ENCODE results near the gene RRP36. TPM values are rescaled to one million over a fixed set of nuclear protein-coding genes. Genes with fewer than 3 reads are reported as not detected.

The RRP36 gene
- total and polyA plus RNA-seq, 9 of the 15 experiments (the other 6 are each of a cell fraction or from before 2014, with no cell fraction given), result 27.6 to 150 (median 114) TPM

DNA sequence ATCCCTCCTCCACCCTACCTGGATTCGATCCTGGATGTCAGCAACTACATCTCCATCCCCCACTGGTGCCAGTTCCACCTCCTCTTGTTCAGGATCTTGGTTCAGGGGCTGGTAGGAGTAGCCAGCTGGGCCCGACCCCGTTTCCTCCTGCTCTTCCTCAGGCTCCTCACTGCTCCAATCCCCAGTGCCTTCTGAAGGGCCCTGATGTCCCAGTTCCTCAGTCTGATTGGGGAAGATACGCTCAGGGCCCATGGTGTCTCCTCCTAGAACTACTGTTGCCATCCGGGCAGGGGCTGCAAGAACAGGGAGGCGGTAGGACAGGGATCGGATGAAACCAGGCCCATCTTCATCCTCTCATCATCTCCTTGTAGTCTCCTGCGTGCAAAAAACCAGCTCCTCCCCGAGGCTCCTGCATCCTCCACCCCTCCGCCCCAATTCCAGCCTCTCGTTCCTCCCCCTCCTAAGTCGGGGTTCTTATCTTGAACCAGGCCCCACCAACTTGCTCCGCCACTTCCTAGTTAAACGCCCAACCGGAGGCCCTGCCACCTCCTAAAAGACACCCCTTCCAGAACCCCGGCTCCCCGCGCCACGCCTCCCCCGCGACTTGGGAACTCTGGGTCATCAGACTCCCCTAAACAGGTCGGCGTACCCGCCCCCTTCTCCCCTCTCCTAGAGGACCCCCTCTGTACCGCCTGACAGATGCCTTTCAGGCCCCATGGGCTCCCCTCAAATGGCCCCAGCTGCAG, 8.2 kb upstream of the RRP36 start (continued):
- no peak for TF ChIP-seq RBM17 (IDR thresholded peaks at IDR 0.05; ENCODE audit: borderline replicate concordance, low read depth, low read length)
- 0 out of 2 replicates have a peak, but pooled peaks have one; percentile 59 for TF ChIP-seq SMARCE1 (IDR thresholded peaks at IDR 0.05)
- no peak for TF ChIP-seq ZC3H8 (IDR thresholded peaks at IDR 0.05)
- TF ChIP-seq HDAC1 (IDR thresholded peaks at IDR 0.05), result peak in 1 of 2 experiments; percentile 86; a peak in 2 of 4 replicates
- TF ChIP-seq PHB (CRISPR knock-in tag; IDR thresholded peaks at IDR 0.05), result no peak
- no peak for TF ChIP-seq COPS2 (conservative IDR thresholded peaks at IDR 0.05)
- peak; percentile 22; the same call in 1 of the 2 replicates for TF ChIP-seq ERF (CRISPR knock-in tag; IDR thresholded peaks at IDR 0.05)
- TF ChIP-seq LCOR (CRISPR knock-in tag; IDR thresholded peaks at IDR 0.05), result no peak
- no peak for TF ChIP-seq ZNF717 (CRISPR knock-in tag; IDR thresholded peaks at IDR 0.05)
- TF ChIP-seq, protein P1, sequence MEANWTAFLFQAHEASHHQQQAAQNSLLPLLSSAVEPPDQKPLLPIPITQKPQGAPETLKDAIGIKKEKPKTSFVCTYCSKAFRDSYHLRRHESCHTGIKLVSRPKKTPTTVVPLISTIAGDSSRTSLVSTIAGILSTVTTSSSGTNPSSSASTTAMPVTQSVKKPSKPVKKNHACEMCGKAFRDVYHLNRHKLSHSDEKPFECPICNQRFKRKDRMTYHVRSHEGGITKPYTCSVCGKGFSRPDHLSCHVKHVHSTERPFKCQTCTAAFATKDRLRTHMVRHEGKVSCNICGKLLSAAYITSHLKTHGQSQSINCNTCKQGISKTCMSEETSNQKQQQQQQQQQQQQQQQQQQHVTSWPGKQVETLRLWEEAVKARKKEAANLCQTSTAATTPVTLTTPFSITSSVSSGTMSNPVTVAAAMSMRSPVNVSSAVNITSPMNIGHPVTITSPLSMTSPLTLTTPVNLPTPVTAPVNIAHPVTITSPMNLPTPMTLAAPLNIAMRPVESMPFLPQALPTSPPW (CRISPR knock-in tag; IDR thresholded peaks at IDR 0.05), result no peak
- TF ChIP-seq, protein P2, sequence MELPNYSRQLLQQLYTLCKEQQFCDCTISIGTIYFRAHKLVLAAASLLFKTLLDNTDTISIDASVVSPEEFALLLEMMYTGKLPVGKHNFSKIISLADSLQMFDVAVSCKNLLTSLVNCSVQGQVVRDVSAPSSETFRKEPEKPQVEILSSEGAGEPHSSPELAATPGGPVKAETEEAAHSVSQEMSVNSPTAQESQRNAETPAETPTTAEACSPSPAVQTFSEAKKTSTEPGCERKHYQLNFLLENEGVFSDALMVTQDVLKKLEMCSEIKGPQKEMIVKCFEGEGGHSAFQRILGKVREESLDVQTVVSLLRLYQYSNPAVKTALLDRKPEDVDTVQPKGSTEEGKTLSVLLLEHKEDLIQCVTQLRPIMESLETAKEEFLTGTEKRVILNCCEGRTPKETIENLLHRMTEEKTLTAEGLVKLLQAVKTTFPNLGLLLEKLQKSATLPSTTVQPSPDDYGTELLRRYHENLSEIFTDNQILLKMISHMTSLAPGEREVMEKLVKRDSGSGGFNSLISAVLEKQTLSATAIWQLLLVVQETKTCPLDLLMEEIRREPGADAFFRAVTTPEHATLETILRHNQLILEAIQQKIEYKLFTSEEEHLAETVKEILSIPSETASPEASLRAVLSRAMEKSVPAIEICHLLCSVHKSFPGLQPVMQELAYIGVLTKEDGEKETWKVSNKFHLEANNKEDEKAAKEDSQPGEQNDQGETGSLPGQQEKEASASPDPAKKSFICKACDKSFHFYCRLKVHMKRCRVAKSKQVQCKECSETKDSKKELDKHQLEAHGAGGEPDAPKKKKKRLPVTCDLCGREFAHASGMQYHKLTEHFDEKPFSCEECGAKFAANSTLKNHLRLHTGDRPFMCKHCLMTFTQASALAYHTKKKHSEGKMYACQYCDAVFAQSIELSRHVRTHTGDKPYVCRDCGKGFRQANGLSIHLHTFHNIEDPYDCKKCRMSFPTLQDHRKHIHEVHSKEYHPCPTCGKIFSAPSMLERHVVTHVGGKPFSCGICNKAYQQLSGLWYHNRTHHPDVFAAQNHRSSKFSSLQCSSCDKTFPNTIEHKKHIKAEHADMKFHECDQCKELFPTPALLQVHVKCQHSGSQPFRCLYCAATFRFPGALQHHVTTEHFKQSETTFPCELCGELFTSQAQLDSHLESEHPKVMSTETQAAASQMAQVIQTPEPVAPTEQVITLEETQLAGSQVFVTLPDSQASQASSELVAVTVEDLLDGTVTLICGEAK (IDR thresholded peaks at IDR 0.05), result no peak
- TF ChIP-seq, protein P2 (CRISPR knock-in tag; IDR thresholded peaks at IDR 0.05), result no peak
- TF ChIP-seq, protein P3, sequence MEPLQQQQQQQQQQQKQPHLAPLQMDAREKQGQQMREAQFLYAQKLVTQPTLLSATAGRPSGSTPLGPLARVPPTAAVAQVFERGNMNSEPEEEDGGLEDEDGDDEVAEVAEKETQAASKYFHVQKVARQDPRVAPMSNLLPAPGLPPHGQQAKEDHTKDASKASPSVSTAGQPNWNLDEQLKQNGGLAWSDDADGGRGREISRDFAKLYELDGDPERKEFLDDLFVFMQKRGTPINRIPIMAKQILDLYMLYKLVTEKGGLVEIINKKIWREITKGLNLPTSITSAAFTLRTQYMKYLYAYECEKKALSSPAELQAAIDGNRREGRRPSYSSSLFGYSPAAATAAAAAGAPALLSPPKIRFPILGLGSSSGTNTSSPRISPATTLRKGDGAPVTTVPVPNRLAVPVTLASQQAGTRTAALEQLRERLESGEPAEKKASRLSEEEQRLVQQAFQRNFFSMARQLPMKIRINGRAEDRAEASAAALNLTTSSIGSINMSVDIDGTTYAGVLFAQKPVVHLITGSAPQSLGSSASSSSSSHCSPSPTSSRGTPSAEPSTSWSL (CRISPR knock-in tag; IDR thresholded peaks at IDR 0.05; ENCODE audit: borderline replicate concordance), result no peak
- TF ChIP-seq NELFE (IDR thresholded peaks at IDR 0.05; ENCODE audit: insufficient read depth, insufficient read length), result no peak
- no peak for TF ChIP-seq NR4A1 (CRISPR knock-in tag; IDR thresholded peaks at IDR 0.05)
- no peak for TF ChIP-seq NR4A1 (tag; IDR thresholded peaks at IDR 0.05)
- TF ChIP-seq ZNF212 (CRISPR knock-in tag; IDR thresholded peaks at IDR 0.05), result no peak

Measured in K562 (cell line).